LoVo (cell line): Measurements from ENCODE around the gene NEURL1B.
"Not testable (repeated sequence)": the region's sequence is repeated elsewhere in the genome, so short reads cannot be mapped to it uniquely, and the experiment has no call there.

Experiments used
- DNase-seq: peaks from one replicate; pipeline ENCODE4 v3.0.0-alpha.2; 2016; ENCODE audit warnings: low spot score

The NEURL1B gene

DNA sequence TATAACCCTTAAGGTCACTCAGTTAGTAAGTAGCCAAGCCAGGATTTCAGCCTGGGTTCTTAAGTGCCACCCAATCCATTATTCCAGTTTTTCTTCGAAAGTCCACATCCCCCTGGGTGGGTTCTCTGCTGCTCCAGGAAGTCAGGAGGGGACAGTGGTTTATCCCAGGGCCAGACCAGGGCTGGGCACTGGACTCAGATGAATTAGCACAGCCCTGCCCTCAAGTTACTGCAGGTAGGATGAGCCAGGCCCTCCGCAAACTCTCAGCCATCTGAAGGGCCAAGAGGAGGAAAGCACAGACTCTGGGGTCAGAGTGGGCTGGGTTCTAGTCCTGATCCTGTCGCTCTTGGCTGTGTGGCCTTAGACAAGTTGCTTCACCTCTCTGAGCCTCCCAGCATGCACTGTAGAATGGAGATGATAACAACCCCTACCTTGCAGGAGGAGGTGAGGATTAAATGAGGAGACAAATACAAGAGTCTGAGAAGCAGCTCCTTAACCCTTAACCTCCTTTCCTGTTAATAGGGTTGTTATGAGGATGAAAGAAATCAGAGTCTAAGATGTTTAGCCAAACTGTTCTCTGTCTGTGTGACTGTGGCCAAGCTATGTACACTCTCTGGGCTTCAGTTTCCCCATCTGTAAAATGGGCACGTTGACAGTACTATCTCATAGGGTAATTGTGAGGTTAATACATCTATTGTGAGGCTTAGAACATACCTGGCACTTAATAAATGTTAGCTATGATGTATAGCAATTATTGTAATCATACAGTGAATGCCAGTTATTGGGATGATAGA lies 6.8 kb upstream of the NEURL1B start:
- DNase-seq: no peak

DNA sequence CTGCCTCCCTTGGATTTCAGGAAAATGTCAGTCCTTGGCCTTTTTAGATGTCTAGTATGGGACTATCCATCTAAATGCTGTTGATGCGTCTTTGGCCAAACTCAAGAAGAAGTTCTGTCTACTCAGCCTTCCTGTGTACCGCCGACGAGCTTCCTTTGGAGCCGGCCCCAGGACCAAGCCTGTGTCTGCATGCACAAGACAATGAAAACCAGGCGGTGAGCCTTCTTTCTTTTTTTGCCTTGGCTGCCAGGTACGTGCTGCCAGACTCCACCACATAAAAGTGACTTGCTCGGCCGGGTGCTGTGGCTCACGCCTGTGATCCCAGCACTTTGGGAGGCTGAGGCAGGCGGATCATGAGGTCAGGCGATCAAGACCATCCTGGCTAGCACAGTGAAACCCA lies 6.0 kb upstream of the NEURL1B start:
- DNase-seq: no peak

DNA sequence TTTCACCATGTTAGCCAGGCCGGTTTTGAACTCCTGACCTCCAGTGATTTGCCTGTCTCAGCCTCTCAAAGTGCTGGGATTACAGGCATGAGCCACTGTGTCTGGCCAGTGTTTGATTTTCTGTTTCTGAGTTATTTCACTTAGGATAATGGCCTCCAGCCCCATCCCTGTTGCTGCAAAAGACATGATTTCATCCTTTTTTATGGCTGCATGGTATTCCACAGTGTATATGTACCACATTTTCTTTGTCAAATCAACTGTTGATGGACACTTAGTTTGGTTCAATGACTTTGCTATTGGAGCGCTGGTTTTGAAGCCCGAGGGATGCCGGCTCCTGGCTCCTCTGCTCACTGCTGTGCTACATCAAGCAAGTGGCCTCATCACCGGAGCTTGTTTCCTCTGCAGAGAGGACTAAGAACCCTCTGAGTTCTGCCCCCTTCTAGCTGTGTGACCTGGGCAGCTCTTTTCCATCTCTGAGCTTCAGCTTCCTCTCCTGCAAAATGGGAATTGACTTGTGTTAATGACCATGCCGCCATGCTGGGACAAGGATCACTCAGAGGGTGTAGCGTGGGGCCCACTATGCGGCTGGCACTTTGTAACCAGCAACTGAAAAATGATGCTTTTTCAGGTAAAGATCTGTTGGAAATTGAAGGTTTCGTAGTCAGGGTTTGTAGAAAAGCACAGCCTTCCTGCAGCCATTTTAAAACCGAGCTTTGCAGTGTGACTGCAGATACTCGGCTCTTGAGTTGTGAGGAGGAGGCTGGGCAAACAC lies 4.6 kb upstream of the NEURL1B start:
- no peak for DNase-seq

DNA sequence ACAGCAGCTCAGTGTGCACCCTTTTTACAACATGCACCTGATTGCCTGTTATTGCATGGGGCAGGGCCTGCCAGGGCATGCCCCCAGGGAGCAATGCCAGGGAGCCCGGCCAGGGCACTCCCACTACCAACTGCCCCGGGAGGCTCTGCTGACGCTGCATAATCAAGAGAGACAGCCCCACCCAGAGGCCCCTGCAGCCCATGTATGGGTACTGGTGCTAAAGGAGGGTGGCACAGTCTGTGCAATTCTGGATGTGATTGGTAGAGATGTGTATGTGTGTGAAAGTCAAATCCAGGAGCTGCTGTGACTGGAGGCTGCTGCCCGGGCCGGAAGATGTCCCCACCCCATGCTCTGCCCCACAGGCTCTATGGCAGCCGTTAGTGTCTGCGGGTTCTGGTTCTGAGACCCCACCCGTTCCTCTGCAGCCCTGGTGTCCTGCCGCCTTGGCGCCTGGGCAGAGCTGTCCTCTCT lies 3.9 kb upstream of the NEURL1B start:
- DNase-seq: peak; percentile 50

DNA sequence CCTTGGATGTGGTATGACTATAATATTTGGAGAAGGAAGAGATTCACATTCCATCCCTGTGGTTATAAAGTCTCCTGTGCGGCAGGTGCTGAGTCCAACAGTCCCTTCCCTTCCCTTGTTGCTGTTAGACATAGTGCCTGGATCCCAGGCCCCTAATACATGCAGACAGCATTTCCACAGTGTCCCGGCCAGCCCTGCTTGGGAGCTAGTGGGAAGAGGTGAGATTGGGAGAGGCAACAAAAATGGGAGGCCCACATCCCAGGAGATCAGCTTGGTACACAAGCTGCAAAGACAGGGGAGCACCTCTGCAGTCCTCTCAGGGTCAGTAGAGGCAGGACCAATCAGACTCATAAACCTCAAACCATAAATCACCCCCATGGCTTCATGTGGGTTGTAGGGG lies 3.3 kb upstream of the NEURL1B start:
- no peak for DNase-seq

DNA sequence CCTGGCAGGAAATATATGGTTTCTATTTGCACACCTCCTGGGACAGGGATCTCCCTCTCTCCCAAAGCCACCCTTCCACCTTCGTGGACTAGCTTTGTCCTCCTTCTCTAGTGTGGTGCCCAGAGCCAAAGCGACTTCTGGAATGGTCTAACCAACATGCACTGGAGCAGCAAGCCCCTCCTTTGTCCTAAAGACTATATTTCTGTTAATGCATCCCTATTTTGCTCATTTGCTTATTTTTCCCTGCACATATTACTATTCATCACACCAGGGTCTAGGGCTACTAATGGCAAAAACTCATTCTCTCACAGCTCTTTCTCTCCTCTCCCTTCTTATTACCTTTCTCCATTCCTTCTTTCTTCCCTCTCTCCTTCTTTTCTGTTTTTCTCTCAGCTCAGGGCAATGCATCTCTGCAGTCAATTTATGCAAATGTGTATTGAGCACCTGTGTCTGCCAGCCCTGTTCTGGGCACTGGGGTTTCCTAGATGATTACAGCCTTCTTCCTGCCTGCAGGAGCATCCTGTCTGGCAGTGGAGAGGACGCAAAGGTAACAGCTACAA lies 2.8 kb upstream of the NEURL1B start:
- no peak for DNase-seq

DNA sequence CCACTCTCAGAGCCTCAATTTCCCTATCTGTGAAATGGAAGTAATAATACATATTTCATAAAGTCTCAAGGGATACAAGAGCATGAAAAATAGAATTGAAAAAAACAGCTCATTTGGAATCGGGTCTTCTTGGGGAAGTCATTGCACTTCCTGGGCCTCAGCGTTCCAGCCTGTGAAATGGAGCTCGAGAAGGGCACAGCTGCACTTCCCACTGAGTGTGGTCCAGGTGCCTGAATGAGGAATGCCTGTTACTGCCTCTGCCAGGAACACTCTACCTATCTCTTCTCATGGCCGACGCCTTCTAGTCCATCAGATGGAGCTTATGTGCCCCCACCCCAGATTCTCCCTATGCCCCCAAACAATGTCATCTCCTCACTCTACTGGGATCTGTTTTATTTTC lies 924 bp upstream of the NEURL1B start:
- DNase-seq: no peak

DNA sequence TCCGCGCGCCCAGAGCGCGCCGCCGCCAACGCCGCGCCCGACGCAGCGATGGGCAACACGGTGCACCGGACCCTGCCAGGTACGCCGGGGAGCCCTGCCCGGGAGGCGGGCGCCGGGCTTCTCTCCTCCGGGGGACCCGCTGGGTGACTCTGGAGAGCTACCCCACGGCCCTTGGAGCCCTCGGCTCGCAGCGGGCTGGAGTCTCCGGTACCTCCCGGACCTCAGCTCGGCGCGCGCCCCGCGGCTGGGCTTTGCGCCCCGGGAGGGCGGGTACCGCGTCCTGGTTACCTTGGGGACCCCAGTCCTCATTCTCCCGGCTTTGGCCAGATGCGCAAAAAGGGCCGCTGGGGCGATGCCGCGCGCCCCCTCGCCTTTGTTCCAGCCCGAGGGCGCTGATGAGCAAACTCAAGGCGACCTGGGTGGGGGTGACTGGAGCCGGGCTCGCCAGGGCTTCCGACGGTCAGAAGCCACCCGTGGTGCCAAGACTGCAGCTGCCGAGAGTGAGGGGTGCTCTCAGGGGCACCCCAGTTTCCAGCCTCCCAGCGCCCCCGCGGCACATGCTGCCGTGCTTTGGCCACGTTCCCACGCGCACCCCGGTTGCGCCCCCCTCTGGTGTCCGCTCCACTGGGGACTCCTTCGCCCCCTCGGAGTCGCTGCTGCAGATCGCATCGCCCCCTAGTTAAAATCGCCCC lies 442 bp downstream of the NEURL1B start:
- no peak for DNase-seq

DNA sequence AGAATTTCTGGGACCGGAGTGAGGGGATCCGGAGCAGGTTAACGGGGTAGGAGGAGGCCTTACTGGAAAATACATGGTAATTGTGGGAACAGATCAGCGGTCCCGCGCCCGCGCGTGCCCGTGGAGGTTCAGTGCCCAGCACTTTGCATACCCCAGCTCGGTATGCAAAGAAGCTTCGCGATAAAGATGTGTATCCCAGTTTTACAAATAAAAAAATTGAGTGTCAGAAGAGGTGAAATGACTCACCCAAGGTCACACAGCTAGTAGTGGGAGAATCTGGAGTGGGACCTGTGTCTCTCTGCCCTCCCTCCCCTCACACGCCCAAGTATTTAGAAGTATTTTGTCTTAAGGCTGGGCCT lies 967 bp downstream of the NEURL1B start:
- no peak for DNase-seq

DNA sequence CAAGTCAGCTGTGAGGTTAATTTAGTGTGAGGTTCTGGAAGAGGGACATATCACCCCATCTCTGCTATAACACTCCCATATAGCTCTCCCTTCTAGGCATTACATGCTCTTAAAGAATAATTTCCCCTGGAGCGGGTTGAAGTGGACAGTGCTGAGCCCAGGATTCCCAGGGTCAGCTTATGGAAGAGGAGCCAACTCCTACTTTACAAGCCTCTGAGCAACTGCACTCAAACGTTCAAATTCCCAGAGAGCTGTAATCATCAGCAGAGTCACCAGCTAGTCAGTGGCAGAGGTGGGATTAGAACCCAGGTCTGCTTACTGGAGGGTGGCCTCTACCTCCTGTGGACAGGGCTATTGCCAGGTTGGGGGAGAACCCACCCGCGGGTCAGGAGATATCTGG lies 1.4 kb downstream of the NEURL1B start:
- DNase-seq: no peak

DNA sequence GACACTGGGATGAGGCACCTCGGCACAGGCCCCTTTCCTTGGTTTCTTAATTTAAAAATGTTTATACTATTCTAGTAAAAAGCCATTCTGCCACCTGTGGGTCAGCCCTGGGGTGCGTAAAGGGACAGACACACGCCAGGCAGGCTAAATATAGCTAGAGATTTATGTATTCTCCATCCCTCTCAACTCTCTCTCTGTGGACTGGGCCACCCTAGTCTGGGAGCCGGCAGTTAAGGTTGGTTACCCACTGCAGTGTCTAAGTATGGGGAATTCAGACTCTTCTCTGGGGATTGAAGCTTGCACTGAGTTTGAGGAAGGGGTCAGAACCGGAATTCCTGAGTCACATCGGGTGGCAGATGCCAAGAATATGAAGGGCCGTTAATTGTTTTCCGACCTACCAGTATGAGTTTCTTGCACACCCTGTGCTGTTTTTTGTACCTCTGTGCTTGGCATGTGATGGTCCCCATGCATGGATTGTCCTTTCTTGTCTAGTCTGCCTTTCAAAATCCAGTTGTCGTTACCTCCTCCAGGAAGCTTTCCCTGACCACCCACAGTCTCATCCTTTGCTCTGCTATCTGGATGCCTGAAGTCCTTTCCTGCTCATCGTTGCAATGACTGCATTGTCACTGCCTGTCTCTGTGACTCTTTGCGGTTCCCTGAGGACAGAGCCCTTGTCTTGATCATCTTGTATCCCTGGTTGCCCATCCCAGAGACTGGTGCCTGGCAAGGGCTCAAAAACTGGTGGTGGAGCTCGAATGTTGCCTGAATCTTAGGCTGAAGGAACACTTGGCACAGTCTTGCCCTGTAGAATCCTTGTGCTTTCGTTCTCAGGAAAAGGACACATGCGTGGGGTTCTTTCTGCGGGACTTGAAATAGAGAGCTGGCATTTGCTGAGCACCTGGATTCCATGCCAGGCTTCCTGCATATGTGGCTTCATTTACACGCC lies 2.1 kb downstream of the NEURL1B start:
- DNase-seq: no peak

DNA sequence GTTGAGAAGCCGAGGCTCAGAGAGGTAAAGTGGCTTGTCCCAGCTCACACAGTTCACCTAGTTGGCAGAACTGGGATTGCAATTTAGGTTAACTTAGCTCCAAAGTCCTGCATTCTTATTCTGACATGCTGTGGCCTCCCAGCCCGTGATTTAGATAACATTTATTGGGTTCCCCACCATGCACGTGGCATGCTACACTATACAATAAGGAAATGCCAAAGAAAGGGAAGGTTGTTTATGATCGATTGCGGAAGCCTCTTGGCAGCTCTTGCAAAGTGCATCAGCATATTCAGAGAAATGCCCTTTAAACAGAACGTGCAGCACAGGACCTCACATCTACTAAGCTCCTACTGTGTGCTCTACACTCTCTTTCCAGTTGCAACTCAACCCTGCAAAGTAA lies 3.2 kb downstream of the NEURL1B start:
- DNase-seq: no peak

DNA sequence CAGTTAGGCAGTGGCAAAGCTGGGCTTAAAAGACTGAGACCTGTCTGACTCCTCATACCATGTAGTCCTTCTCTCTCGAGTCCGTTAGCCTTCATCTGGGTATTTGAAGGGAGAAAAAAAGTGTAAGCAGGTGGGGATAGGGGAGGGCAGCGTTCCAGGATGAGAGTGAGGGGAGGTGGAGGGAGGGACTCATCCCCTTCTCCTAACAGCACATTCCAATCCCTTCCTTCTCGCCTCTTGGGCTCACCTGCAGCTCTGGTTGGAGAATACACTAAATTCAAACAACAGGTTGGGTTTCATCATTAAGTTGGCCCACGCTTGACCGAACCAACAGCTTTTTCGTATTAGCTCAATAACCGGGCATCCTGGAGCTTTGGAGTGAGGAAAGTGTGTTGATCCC lies 3.6 kb downstream of the NEURL1B start:
- no peak for DNase-seq

DNA sequence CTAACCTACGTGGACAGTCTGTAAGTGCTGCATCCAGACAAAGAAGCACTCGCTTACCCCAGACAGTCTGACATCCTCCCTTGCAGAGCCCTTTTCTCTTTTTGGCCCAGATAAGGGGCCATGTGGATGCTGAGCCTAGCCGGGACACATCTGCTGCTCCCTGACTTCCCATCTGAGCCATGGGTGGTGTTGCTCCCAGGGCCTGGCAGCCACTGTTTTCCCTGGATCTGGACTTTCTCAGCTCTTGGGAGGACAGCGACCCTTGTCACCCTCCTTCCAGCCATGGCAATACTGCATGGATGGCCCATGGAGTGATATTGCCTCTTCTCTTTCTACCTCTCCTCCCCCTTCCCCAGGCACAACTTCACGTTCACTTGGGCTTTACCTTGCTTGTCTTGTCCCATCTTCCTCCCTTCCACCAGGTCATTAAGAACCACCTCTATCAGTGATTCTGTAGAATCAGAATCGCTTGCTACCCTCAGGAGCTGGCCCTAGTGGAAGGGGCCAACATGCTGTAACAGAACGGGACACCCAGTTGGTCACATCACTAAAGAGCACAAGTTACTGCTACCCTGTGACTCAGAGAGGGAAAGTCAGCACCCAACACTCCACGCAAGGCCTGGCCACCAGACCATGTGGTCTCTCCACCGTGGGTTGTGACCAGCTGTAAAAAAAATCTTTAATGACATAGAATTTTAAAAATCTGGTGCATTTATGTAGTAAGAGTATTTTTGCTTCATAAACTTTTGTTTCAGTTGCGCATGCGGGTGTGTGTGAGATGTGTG lies 4.4 kb downstream of the NEURL1B start:
- no peak for DNase-seq

DNA sequence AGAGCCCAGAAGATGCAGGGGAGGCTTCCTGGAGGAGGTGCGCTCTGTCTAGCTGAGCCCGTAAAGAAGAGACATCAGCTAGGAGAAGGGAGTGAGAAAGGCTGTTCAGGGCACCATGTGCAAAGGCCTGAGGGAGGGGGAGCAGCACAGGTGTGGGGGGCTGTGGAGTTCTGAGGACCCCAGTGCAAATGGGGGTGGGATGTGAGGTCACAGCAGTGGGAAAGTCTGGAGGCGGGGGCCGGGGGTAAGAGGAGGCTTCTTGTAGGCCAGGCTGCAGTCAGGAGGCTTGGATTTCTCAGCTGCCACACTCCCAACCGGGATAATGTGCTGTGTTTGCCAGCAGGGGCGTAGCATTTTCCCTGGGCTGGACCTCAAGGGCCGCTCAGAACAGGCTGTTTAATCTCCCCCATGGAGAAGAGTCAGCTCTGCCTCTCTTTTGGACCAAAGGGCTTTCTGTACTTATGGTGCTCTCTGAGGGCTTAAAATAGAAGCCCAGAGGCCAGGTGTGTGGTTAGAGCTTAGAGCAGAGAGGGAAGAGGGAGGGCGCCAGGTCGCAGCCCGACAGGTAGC lies 5.7 kb downstream of the NEURL1B start:
- DNase-seq: no peak

DNA sequence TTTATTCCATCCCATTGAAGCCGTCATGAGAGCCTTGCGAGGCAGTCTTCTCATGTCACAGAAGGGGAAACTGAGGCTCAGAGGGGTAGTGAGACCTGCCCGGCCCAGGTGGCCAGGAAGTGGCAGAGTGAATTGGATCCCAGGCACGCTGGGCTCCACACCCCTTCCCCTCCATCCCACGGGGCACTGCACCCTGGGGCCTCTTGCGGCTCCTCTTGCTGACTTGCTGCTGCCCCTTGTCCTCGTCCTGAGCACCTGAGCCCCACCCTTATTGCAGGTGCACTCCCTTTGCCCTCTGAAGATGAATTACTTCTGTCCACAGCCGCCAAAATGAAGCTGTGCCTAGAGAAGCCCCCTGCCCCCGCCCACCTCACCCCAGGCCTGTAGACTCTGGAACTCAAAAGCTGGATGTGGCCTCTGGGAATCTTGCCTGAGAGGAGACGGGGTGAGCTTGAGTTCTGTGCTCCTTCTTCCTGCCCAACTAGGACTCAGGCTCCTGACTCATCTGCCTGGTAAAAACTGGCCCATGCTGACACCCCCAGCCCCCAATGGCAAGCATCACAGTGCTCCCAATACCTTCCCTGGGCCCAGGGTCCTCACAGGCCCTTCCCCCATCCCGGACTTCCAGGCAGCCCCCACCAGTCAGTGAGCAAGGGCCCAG lies 6.4 kb downstream of the NEURL1B start:
- no peak for DNase-seq

DNA sequence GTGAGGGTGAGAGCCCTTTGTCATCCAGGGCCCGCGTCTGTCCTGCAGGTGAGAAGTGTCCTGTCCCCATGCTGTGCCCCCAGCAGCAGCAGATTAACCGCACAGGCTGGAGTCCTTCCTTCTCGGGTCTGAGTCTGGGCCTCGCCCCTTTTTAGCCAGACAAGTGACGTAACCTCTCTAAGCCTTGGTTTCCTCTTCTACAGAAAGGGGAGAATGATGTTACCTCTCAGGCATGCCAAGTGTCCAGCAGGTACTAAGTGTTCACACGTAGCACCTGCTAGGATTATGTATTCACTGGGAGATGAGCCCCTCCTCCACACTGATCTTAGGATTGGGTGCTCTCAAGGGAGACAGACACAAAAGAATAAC lies 6.9 kb downstream of the NEURL1B start:
- DNase-seq: no peak

DNA sequence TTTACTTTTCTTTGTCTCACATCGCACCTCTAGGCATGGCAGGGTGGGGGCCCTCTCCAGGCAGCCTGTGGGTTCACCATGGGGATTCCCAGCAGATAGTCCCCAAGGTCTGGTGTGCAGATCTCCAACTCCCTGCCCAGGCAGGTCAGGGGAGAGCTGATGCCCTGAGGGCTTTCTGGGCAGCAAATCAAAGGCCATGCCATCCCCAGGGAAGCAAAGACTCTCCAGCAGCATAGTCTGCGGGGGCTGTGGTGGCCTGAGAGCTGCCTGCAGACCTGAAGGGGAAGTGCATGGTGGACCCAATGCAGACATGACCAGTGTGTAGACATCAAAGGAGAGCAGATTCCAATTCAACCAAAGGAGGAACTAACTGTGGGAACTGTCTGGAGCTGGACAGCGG lies 7.7 kb downstream of the NEURL1B start:
- no peak for DNase-seq

DNA sequence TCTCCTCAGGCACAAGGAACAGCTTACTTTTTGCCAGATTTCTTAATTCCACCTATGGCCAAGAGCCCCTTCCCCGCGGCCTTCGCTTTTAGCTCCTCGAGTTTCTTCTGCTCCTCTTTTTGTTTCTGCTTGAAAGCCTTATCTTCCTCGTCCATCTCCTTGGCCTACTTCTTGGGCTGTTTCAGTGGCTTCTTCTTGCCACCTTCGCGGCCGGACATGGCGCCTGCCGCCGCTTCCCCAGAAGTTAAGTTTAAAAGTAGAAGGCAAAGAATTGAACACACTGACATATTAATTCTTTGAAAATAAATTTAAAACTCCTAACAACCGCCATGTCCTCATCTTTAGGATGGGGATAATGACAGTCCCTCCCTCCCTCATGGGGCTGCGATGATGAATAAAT lies 15.4 kb downstream of the NEURL1B start:
- DNase-seq: not testable (repeated sequence)
